ENCODE results near the gene HNRNPA1. TPM values are rescaled to one million over a fixed set of nuclear protein-coding genes. Genes with fewer than 3 reads are reported as not detected.

The HNRNPA1 gene
- total and polyA plus RNA-seq, 9 of the 15 experiments (the other 6 are each of a cell fraction or from before 2014, with no cell fraction given): 1,166 to 2,703 (median 1,815) TPM

DNA sequence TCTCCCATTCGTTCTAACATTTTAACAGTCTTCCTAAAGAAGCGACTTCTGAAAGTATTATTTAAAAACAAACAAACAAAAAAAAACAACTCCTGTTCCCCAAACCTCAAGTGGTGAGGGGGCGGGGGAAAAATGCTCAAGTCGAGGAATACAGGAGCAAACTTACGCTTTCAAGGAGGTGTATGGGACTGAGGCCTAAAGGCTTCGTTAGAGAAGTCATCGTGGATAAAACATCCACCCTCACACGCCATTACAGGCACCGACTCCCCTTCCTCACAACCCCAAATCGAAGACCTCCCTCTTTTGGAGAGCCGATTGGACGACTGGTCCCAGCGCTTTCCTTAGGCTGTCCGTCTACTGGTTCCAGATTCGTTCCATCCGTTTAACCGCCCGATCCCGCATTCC is 1.3 kb upstream of the HNRNPA1 start (continued):
- TF ChIP-seq, protein P1, sequence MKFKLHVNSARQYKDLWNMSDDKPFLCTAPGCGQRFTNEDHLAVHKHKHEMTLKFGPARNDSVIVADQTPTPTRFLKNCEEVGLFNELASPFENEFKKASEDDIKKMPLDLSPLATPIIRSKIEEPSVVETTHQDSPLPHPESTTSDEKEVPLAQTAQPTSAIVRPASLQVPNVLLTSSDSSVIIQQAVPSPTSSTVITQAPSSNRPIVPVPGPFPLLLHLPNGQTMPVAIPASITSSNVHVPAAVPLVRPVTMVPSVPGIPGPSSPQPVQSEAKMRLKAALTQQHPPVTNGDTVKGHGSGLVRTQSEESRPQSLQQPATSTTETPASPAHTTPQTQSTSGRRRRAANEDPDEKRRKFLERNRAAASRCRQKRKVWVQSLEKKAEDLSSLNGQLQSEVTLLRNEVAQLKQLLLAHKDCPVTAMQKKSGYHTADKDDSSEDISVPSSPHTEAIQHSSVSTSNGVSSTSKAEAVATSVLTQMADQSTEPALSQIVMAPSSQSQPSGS (CRISPR knock-in tag; IDR thresholded peaks at IDR 0.05): no peak
- TF ChIP-seq SPI1 (IDR thresholded peaks at IDR 0.05; ENCODE audit: borderline replicate concordance, low read depth, low read length) (0 out of 2 replicates have a peak, but pooled peaks have one; percentile 1), BRD9 (IDR thresholded peaks at IDR 0.05; ENCODE audit: low read depth, partially characterized antibody) (peak; percentile 87), YY1 (IDR thresholded peaks at IDR 0.05; ENCODE audit: borderline replicate concordance in 1 of 3, control insufficient read depth in 1 of 3, extremely low read depth in 1 of 3, insufficient read depth in 3 of 3, insufficient read length in 1 of 3, insufficient replicate concordance in 2 of 3, low read depth in 1 of 3, low read length in 2 of 3) (peak in 1 of 3 experiments; percentile 73), TOE1 (IDR thresholded peaks at IDR 0.05; ENCODE audit: borderline replicate concordance) (0 out of 2 replicates have a peak, but pooled peaks have one; percentile 56), TOE1 (CRISPR knock-in tag; IDR thresholded peaks at IDR 0.05; ENCODE audit: borderline replicate concordance, low read depth) (no peak)
- TF ChIP-seq, protein P2, sequence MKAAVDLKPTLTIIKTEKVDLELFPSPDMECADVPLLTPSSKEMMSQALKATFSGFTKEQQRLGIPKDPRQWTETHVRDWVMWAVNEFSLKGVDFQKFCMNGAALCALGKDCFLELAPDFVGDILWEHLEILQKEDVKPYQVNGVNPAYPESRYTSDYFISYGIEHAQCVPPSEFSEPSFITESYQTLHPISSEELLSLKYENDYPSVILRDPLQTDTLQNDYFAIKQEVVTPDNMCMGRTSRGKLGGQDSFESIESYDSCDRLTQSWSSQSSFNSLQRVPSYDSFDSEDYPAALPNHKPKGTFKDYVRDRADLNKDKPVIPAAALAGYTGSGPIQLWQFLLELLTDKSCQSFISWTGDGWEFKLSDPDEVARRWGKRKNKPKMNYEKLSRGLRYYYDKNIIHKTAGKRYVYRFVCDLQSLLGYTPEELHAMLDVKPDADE (conservative IDR thresholded peaks at IDR 0.05; ENCODE audit: control insufficient read depth, low read depth, low read length): 0 out of 2 replicates have a peak, but pooled peaks have one; percentile 30
- TF ChIP-seq, protein P3, sequence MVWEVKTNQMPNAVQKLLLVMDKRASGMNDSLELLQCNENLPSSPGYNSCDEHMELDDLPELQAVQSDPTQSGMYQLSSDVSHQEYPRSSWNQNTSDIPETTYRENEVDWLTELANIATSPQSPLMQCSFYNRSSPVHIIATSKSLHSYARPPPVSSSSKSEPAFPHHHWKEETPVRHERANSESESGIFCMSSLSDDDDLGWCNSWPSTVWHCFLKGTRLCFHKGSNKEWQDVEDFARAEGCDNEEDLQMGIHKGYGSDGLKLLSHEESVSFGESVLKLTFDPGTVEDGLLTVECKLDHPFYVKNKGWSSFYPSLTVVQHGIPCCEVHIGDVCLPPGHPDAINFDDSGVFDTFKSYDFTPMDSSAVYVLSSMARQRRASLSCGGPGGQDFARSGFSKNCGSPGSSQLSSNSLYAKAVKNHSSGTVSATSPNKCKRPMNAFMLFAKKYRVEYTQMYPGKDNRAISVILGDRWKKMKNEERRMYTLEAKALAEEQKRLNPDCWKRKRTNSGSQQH (CRISPR knock-in tag; IDR thresholded peaks at IDR 0.05): 0 out of 2 replicates have a peak, but pooled peaks have one; percentile 10
- TF ChIP-seq, protein P4, sequence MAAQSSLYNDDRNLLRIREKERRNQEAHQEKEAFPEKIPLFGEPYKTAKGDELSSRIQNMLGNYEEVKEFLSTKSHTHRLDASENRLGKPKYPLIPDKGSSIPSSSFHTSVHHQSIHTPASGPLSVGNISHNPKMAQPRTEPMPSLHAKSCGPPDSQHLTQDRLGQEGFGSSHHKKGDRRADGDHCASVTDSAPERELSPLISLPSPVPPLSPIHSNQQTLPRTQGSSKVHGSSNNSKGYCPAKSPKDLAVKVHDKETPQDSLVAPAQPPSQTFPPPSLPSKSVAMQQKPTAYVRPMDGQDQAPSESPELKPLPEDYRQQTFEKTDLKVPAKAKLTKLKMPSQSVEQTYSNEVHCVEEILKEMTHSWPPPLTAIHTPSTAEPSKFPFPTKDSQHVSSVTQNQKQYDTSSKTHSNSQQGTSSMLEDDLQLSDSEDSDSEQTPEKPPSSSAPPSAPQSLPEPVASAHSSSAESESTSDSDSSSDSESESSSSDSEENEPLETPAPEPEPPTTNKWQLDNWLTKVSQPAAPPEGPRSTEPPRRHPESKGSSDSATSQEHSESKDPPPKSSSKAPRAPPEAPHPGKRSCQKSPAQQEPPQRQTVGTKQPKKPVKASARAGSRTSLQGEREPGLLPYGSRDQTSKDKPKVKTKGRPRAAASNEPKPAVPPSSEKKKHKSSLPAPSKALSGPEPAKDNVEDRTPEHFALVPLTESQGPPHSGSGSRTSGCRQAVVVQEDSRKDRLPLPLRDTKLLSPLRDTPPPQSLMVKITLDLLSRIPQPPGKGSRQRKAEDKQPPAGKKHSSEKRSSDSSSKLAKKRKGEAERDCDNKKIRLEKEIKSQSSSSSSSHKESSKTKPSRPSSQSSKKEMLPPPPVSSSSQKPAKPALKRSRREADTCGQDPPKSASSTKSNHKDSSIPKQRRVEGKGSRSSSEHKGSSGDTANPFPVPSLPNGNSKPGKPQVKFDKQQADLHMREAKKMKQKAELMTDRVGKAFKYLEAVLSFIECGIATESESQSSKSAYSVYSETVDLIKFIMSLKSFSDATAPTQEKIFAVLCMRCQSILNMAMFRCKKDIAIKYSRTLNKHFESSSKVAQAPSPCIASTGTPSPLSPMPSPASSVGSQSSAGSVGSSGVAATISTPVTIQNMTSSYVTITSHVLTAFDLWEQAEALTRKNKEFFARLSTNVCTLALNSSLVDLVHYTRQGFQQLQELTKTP (IDR thresholded peaks at IDR 0.05; ENCODE audit: low read depth in 1 of 2, partially characterized antibody in 2 of 2): peak in 1 of 2 experiments; percentile 56
- TF ChIP-seq, protein P5, sequence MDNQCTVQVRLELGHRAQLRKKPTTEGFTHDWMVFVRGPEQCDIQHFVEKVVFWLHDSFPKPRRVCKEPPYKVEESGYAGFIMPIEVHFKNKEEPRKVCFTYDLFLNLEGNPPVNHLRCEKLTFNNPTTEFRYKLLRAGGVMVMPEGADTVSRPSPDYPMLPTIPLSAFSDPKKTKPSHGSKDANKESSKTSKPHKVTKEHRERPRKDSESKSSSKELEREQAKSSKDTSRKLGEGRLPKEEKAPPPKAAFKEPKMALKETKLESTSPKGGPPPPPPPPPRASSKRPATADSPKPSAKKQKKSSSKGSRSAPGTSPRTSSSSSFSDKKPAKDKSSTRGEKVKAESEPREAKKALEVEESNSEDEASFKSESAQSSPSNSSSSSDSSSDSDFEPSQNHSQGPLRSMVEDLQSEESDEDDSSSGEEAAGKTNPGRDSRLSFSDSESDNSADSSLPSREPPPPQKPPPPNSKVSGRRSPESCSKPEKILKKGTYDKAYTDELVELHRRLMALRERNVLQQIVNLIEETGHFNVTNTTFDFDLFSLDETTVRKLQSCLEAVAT (IDR thresholded peaks at IDR 0.05): peak; percentile 83 to 91; a peak in 3 of 4 replicates
- TF ChIP-seq, protein P6, sequence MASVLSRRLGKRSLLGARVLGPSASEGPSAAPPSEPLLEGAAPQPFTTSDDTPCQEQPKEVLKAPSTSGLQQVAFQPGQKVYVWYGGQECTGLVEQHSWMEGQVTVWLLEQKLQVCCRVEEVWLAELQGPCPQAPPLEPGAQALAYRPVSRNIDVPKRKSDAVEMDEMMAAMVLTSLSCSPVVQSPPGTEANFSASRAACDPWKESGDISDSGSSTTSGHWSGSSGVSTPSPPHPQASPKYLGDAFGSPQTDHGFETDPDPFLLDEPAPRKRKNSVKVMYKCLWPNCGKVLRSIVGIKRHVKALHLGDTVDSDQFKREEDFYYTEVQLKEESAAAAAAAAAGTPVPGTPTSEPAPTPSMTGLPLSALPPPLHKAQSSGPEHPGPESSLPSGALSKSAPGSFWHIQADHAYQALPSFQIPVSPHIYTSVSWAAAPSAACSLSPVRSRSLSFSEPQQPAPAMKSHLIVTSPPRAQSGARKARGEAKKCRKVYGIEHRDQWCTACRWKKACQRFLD (CRISPR knock-in tag; IDR thresholded peaks at IDR 0.05): 0 out of 2 replicates have a peak, but pooled peaks have one; percentile 9

Measured in K562 (cell line).